Measurements from ENCODE around the gene VEGFA.

The VEGFA gene

GRCh38 chr6:43820486-43820885 is 50.5 kb downstream of the VEGFA start:
- WGBS (ENCODE audit: extremely low coverage, insufficient coverage, insufficient read length): no CpG with 5 or more reads among the region's 6 CpGs
- no peak overlapping the region for H2BK120ac ChIP-seq (ENCODE audit: insufficient read depth, low read length, poor library complexity)
- no peak overlapping the region for H3K14ac ChIP-seq (ENCODE audit: low read length)
- H2AFZ ChIP-seq (ENCODE audit: insufficient read depth, low read length, poor library complexity): no peak overlapping the region
- H3K4me2 ChIP-seq (ENCODE audit: low read length): no peak overlapping the region
- H4K8ac ChIP-seq (ENCODE audit: low read depth, low read length): no peak overlapping the region
- H2BK5ac ChIP-seq (ENCODE audit: low read depth, low read length, poor library complexity): no peak overlapping the region
- no peaks in the 10 kb centered on the region for H3K27me3 ChIP-seq (ENCODE audit: insufficient read depth, low read length)
- DNase-seq: peak; percentile 58 to 70
- H3K36me3 ChIP-seq (ENCODE audit: control insufficient read depth in 1 of 2, insufficient read depth in 2 of 2, low read length in 2 of 2): no peaks in the 10 kb centered on the region
- no peaks in the 10 kb centered on the region for H3K79me2 ChIP-seq (ENCODE audit: control insufficient read depth, insufficient read depth, low read length, poor library complexity)
- H2BK12ac ChIP-seq (ENCODE audit: low read length): no peak overlapping the region
- H3K4ac ChIP-seq (ENCODE audit: low read depth, low read length): no peak overlapping the region
- H2AK5ac ChIP-seq (ENCODE audit: low read length): no peak overlapping the region
- no peaks in the 10 kb centered on the region for H3K79me1 ChIP-seq (ENCODE audit: low read length)
- H4K12ac ChIP-seq (ENCODE audit: low read depth, low read length): no peak overlapping the region
- H3K9me3 ChIP-seq (ENCODE audit: insufficient read depth, low read depth, low read length): no peaks in the 10 kb centered on the region
- H3K4me3 ChIP-seq (ENCODE audit: low read depth, low read length): no peak overlapping the region
- H3K23ac ChIP-seq (ENCODE audit: low read length): no peak overlapping the region
- no peak overlapping the region for H3K18ac ChIP-seq (ENCODE audit: low read length)
- H3K4me1 ChIP-seq (ENCODE audit: control insufficient read depth in 1 of 2, insufficient read depth in 2 of 2, low read length in 2 of 2): peaks cover 4 to 6% of the 10 kb centered on the region in 2 experiments
- H4K91ac ChIP-seq (ENCODE audit: low read depth, low read length): no peak overlapping the region
- H3K27ac ChIP-seq (ENCODE audit: low read depth, low read length): no peak overlapping the region
- H3K9ac ChIP-seq (ENCODE audit: low read length): no peak overlapping the region

GRCh38 chr6:43821101-43821886 is 51.3 kb downstream of the VEGFA start:
- peak; percentile 61 to 79 for DNase-seq
- Histone ChIP-seq H3K36me3 (ENCODE audit: control insufficient read depth in 1 of 2, insufficient read depth in 2 of 2, low read length in 2 of 2) (no peaks in the 10 kb centered on the region), H3K14ac (ENCODE audit: low read length) (no peak overlapping the region), H3K23ac (ENCODE audit: low read length) (no peak overlapping the region), H3K4me1 (ENCODE audit: control insufficient read depth in 1 of 2, insufficient read depth in 2 of 2, low read length in 2 of 2) (peaks cover 13 to 14% of the 10 kb centered on the region in 2 experiments), H3K9ac (ENCODE audit: low read length) (no peak overlapping the region), H3K79me1 (ENCODE audit: low read length) (no peaks in the 10 kb centered on the region), H2BK12ac (ENCODE audit: low read length) (no peak overlapping the region), H4K8ac (ENCODE audit: low read depth, low read length) (no peak overlapping the region), H3K4ac (ENCODE audit: low read depth, low read length) (no peak overlapping the region), H2BK5ac (ENCODE audit: low read depth, low read length, poor library complexity) (no peak overlapping the region), H2AFZ (ENCODE audit: insufficient read depth, low read length, poor library complexity) (no peak overlapping the region), H3K4me3 (ENCODE audit: low read depth, low read length) (no peak overlapping the region), H3K18ac (ENCODE audit: low read length) (no peak overlapping the region), H2AK5ac (ENCODE audit: low read length) (no peak overlapping the region), H2BK120ac (ENCODE audit: insufficient read depth, low read length, poor library complexity) (no peak overlapping the region), H4K91ac (ENCODE audit: low read depth, low read length) (no peak overlapping the region), H4K12ac (ENCODE audit: low read depth, low read length) (no peak overlapping the region), H3K79me2 (ENCODE audit: control insufficient read depth, insufficient read depth, low read length, poor library complexity) (no peaks in the 10 kb centered on the region), H3K9me3 (ENCODE audit: insufficient read depth, low read depth, low read length) (no peaks in the 10 kb centered on the region), H3K27me3 (ENCODE audit: insufficient read depth, low read length) (no peaks in the 10 kb centered on the region), H3K27ac (ENCODE audit: low read depth, low read length) (no peak overlapping the region), H3K4me2 (ENCODE audit: low read length) (no peak overlapping the region)
- no CpG with 5 or more reads among the region's 4 CpGs for WGBS (ENCODE audit: extremely low coverage, insufficient coverage, insufficient read length)

- Histone ChIP-seq H3K27ac (ENCODE audit: low read depth, low read length) (no peak overlapping the region), H2AFZ (ENCODE audit: insufficient read depth, low read length, poor library complexity) (no peak overlapping the region), H2BK12ac (ENCODE audit: low read length) (no peak overlapping the region), H3K14ac (ENCODE audit: low read length) (no peak overlapping the region), H3K36me3 (ENCODE audit: control insufficient read depth in 1 of 2, insufficient read depth in 2 of 2, low read length in 2 of 2) (no peaks in the 10 kb centered on the region), H3K4me3 (ENCODE audit: low read depth, low read length) (no peak overlapping the region), H4K12ac (ENCODE audit: low read depth, low read length) (no peak overlapping the region), H3K27me3 (ENCODE audit: insufficient read depth, low read length) (no peaks in the 10 kb centered on the region), H3K18ac (ENCODE audit: low read length) (no peak overlapping the region), H2BK120ac (ENCODE audit: insufficient read depth, low read length, poor library complexity) (no peak overlapping the region), H3K9me3 (ENCODE audit: insufficient read depth, low read depth, low read length) (no peaks in the 10 kb centered on the region), H3K9ac (ENCODE audit: low read length) (no peak overlapping the region), H2BK5ac (ENCODE audit: low read depth, low read length, poor library complexity) (no peak overlapping the region), H4K91ac (ENCODE audit: low read depth, low read length) (no peak overlapping the region), H3K4me1 (ENCODE audit: control insufficient read depth in 1 of 2, insufficient read depth in 2 of 2, low read length in 2 of 2) (peaks cover 14 to 19% of the 10 kb centered on the region in 2 experiments), H3K23ac (ENCODE audit: low read length) (no peak overlapping the region), H3K4ac (ENCODE audit: low read depth, low read length) (no peak overlapping the region), H4K8ac (ENCODE audit: low read depth, low read length) (no peak overlapping the region), H3K79me2 (ENCODE audit: control insufficient read depth, insufficient read depth, low read length, poor library complexity) (no peaks in the 10 kb centered on the region), H3K4me2 (ENCODE audit: low read length) (no peak overlapping the region), H3K79me1 (ENCODE audit: low read length) (no peaks in the 10 kb centered on the region), H2AK5ac (ENCODE audit: low read length) (no peak overlapping the region)
- DNase-seq: no peak
- WGBS (ENCODE audit: extremely low coverage, insufficient coverage, insufficient read length): no CpG with 5 or more reads among the region's 9 CpGs
These were observed 53.4 kb downstream of the VEGFA start for GRCh38 chr6:43823390-43823789.

- no peaks in the 10 kb centered on the region for H3K9me3 ChIP-seq (ENCODE audit: insufficient read depth, low read depth, low read length)
These were observed 54.1 kb downstream of the VEGFA start for GRCh38 chr6:43823879-43824702.

More at GRCh38 chr6:43823879-43824702, 54.1 kb downstream of the VEGFA start:
- Histone ChIP-seq H3K36me3 (ENCODE audit: control insufficient read depth in 1 of 2, insufficient read depth in 2 of 2, low read length in 2 of 2) (no peaks in the 10 kb centered on the region), H3K27ac (ENCODE audit: low read depth, low read length) (no peak overlapping the region), H3K27me3 (ENCODE audit: insufficient read depth, low read length) (no peaks in the 10 kb centered on the region), H3K79me1 (ENCODE audit: low read length) (no peaks in the 10 kb centered on the region), H3K18ac (ENCODE audit: low read length) (no peak overlapping the region), H3K23ac (ENCODE audit: low read length) (no peak overlapping the region), H2AK5ac (ENCODE audit: low read length) (no peak overlapping the region), H4K91ac (ENCODE audit: low read depth, low read length) (no peak overlapping the region), H4K8ac (ENCODE audit: low read depth, low read length) (no peak overlapping the region), H3K4ac (ENCODE audit: low read depth, low read length) (no peak overlapping the region), H4K12ac (ENCODE audit: low read depth, low read length) (no peak overlapping the region), H3K14ac (ENCODE audit: low read length) (no peak overlapping the region), H2BK12ac (ENCODE audit: low read length) (no peak overlapping the region), H3K4me1 (ENCODE audit: control insufficient read depth in 1 of 2, insufficient read depth in 2 of 2, low read length in 2 of 2) (peaks cover 14 to 19% of the 10 kb centered on the region in 2 experiments), H3K4me3 (ENCODE audit: low read depth, low read length) (no peak overlapping the region), H3K4me2 (ENCODE audit: low read length) (no peak overlapping the region), H3K9ac (ENCODE audit: low read length) (no peak overlapping the region), H2BK5ac (ENCODE audit: low read depth, low read length, poor library complexity) (no peak overlapping the region), H2BK120ac (ENCODE audit: insufficient read depth, low read length, poor library complexity) (no peak overlapping the region), H3K79me2 (ENCODE audit: control insufficient read depth, insufficient read depth, low read length, poor library complexity) (no peaks in the 10 kb centered on the region), H2AFZ (ENCODE audit: insufficient read depth, low read length, poor library complexity) (no peak overlapping the region)
- no peak for DNase-seq
- no CpG with 5 or more reads among the region's 11 CpGs for WGBS (ENCODE audit: extremely low coverage, insufficient coverage, insufficient read length)

Data from trophoblast cell (in vitro differentiated cells and primary cell).